ENCODE data around the gene KRT17. TPM values are rescaled to one million over a fixed set of nuclear protein-coding genes. Genes with fewer than 3 reads are reported as not detected.
"Not testable (repeated sequence)": the region's sequence is repeated elsewhere in the genome, so short reads cannot be mapped to it uniquely, and the experiment has no call there.

The KRT17 gene
- total RNA-seq, 1 donor from 2014 or later = 0.32 TPM

DNA sequence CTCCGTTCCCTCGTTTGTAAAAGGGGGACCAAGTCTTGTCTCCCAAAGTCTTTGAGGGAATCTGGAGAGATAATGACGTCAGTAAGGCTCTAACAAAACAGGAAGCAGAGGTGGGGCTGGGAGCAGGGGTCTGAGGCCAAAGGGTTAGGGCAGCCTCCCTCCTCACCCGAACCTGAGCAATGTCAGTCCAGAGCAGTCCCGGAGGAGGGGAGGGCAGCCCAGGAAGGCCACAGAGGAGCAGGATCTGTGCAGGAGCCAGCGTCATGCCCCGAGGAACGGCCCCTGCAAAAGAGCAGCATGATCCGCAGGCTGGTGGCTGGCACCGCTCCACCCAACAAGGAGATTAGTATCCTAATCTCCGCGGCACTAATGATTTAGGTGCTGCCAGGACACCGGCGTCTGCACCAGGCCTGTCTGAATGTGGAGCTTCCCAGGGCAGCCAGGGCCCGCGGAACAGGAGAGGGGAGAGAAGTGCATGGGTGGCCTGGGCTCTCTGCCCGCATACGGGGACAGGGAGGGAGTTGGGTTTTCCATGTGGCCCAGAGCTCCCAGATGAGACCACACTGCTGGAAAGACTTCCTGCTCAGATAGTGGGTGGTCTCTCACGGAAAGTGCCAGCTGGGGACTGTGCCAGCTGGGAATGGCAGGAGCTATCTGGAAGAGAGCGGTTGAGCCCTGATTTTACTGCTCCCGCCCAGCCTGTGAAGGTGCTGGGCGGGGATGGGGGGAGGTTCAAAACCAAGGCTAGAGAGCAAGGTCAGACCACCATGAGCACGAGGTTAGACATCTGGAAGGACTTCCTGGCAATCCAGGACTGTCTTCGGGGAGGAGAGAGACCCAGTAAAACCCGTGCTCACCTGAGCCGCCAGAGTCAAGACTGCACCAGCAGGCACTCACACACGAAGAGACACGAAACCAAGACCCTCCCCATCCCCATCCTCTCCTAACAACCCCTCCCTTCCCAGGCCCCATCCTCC lies 11.0 kb upstream of the KRT17 start:
- no peak for DNase-seq (ENCODE audit: low read depth)

DNA sequence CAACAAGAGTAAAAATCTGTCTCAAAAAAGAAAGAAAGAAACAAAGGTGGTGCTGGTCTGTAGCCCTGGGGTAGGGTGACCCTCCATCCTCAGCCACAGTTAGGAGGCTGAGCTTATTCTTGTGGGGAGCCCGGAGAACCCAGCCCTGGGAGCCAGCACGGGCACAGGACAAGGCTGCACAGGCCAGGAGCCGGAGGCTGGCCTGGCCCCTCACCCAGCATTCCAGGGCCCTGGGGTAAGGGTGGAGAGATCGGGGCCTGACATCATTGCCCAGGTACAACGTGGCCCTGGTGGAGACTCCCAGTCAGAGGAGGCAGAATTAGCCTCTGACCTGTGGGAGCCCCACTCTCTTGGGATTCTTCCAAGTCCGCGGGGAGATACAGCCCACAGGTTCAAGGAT lies 10.3 kb upstream of the KRT17 start:
- no peak for DNase-seq (ENCODE audit: low read depth)

DNA sequence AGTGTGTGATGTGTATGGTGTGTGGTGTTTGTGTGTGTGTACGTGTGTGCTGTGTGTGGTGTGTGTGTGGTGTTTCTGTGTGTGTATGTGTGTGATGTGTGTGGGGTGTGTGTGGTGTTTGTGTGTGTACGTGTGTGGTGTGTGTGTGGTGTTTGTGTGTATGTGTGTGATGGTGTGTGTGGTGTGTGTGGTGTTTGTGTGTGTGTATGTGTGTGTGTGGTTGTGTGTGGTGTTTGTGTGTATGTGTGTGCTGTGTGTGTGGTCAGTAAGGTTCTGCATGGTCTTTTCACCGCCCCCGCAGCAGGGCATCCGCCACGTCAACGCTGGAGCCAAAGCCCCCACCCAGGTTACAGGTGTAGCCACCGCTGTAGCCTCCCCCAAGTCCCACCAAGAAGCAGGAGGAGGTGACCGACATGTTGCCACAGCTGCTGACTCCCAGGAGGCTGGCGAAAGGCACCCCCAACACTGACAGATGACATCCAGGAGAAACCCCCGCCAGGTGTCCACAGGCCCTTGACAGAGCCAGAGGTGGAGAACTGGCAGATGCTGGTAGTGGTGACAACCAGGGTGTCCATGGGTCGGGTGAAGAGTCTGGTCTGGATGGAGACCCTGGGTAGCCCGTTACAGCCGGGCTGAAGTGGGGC lies 9.3 kb upstream of the KRT17 start:
- no peak for DNase-seq (ENCODE audit: low read depth)

GRCh38 chr17:41632482-41633105 lies 8.2 kb upstream of the KRT17 start:
- no peak for DNase-seq (ENCODE audit: low read depth)

- no peak for DNase-seq (ENCODE audit: low read depth)
These were observed 7.5 kb upstream of the KRT17 start for GRCh38 chr17:41631898-41632285.

- DNase-seq (ENCODE audit: low read depth) = no peak
These were observed 6.9 kb upstream of the KRT17 start for GRCh38 chr17:41631025-41631897.

DNA sequence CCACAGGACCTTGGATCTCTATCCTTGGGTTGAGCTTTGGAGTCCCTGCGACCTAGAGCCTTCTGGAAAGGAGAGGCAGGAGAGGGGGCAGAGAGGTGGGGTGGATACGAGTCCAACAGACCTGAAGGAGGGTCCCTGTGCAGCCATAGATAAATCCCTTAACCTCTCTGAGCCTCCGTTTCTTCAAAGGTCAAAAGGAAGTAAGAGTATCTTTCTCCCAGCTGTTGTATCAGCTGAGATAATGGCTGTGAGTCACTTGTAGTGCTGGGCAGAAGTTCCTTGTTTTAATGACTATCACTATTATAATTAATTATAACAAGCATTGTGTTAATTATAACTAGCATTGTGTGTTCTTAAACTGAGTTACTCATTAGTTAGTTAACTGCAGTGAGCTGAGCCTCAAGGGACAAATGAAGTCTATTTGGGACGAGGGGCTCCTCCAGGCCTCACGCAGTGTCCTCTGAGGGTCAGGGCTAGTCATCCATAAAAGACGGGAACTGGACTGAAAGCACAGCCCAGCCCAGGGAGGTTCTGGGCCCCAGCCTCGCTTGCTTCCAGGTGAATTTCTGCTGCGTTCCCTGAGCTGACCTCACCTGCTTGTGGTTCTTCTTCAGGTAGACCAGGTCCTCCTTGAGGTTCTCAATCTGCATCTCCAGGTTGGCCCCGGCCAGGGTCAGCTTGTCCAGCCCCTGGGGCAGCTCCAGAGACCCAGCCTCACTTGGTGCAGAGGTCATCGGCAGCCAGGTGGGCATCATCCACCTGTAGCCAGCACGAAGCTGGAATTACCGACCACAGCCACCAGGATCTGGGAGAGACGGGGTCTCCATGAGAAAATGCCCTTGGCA lies 5.7 kb upstream of the KRT17 start:
- no peak for DNase-seq (ENCODE audit: low read depth)

- DNase-seq (ENCODE audit: low read depth) = no peak
These were observed 4.9 kb upstream of the KRT17 start for GRCh38 chr17:41629316-41629715.

GRCh38 chr17:41628621-41629255 lies 4.4 kb upstream of the KRT17 start:
- DNase-seq (ENCODE audit: low read depth) = not testable (repeated sequence)

- DNase-seq (ENCODE audit: low read depth) = not testable (repeated sequence)
These were observed 3.6 kb upstream of the KRT17 start for GRCh38 chr17:41628073-41628370.

- no peak for DNase-seq (ENCODE audit: low read depth)
These were observed 3.1 kb upstream of the KRT17 start for GRCh38 chr17:41627316-41628072.

GRCh38 chr17:41626914-41627295 lies 2.5 kb upstream of the KRT17 start:
- not testable (repeated sequence) for DNase-seq (ENCODE audit: low read depth)

- not testable (repeated sequence) for DNase-seq (ENCODE audit: low read depth)
These were observed 1.9 kb upstream of the KRT17 start for GRCh38 chr17:41626028-41626913.

DNA sequence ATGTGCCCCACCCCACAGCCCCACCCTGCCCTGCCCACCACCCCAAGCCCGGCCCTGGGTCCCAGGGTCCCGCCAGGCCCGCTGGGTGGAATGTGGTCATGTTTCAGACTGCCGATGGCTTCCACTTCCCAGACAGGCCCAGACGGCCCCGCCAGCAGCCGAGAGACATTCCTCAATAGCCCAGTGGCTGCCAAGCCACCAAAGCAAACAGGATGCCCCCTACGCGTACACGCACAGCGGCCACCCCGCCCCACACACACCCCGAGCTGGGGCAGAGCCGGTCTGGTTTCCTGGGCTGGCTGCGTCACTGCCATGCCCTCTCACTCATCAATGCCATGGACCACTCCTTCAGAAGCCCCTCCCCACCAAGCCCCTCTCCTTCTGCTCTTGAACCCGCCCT lies 1.2 kb upstream of the KRT17 start:
- no peak for DNase-seq (ENCODE audit: low read depth)

- not testable (repeated sequence) for DNase-seq (ENCODE audit: low read depth)
These were observed 1.1 kb downstream of the KRT17 start for GRCh38 chr17:41623184-41623861.

DNA sequence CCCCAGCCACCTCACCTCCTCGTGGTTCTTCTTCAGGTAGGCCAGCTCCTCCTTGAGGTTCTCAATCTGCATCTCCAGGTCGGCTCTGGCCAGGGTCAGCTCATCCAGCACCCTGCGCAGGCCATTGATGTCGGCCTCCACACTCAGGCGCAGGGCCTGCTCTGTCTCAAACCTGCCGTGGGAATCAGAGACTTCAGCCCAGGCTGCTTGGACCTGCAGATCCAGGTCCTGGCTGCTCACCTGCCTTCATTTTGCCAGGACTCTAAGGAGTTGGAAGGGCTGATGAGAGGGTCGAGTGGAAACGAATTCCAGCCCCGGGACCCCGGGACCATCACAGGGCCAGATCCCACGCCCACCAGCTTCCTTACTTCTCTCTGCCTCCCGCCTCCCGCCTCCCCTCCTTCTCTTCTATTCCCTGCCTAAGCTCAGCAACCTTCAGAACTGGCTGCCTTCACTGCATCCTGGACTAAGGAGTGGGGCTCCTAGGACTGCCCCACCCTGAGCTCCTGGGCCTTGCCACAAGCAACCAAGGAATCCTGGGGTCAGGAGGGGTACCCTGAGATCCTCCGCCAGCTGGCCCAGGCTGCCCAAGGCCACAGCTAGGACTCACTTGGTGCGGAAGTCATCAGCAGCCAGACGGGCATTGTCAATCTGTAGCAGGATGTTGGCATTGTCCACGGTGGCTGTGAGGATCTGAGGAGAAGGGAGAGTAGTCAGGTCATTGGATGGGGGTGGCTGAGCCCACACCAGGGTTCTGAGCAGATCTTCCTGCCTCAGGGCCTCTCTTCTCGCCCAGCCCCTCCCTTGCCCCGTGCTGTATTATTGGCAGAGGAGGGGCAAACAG lies 1.8 kb downstream of the KRT17 start:
- not testable (repeated sequence) for DNase-seq (ENCODE audit: low read depth)

DNA sequence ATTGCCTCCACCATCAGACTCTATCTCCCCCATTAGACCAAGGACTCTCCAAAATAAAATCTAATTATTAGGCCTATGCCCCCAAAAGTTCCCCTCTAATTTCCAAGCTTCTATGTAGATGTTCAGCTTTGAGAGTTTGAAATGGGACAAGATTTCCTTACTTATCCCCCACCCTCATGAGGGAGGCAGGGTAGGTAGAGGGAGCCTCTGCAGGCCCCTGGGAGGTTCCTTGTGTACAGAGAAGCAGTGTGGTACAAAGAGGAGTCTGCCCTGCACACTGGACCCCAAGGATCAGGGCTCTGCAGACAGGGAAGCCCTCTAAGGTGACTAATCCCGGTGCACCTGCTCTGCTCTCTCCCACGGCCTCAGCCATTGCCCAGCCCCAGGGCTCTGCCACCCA lies 2.5 kb downstream of the KRT17 start:
- no peak for DNase-seq (ENCODE audit: low read depth)

Data from myocyte (in vitro differentiated cells).